Stimulated activated CD8-positive, alpha-beta memory T cell treated with anti-CD3 and anti-CD28 coated beads, Interleukin-12 subunit alpha, Interleukin-12 subunit beta, amount 100 ng/mL, for 24 hours (primary cell): ENCODE measurements around the gene NSF.
"Not testable (repeated sequence)": the region's sequence is repeated elsewhere in the genome, so short reads cannot be mapped to it uniquely, and the experiment has no call there.

Experiments
- DNase-seq: peaks from one replicate; pipeline ENCODE4 v3.0.0-alpha.2; 2020; ENCODE audit errors: extremely low read depth

NSF gene

GRCh38 chr17:46590157-46591146 lies at the start of gene NSF:
TSS of gene NSF (plus strand) at chr17:46590669. CDS start at chr17:46590776, 107 bp downstream.
- DNase-seq: not testable (repeated sequence)

- DNase-seq: not testable (repeated sequence)
Measured at GRCh38 chr17:46548607-46549006, 41.9 kb upstream of the NSF start.

- not testable (repeated sequence) for DNase-seq
Measured at GRCh38 chr17:46559155-46559554, 31.3 kb upstream of the NSF start.

- not testable (repeated sequence) for DNase-seq
Measured at GRCh38 chr17:46560048-46560447, 30.4 kb upstream of the NSF start.

GRCh38 chr17:46566284-46566683 lies 24.2 kb upstream of the NSF start:
- DNase-seq: not testable (repeated sequence)

- DNase-seq: not testable (repeated sequence)
Measured at GRCh38 chr17:46566980-46567379, 23.5 kb upstream of the NSF start.

GRCh38 chr17:46571796-46572195 lies 18.7 kb upstream of the NSF start:
- DNase-seq: not testable (repeated sequence)

GRCh38 chr17:46579083-46580075 lies 11.1 kb upstream of the NSF start, which contains the start of gene ARL17A:
TSS of gene ARL17A (minus strand) at chr17:46579691. CDS start at chr17:46576322, 3,369 bp downstream.
- DNase-seq: peak; percentile 39

- DNase-seq: not testable (repeated sequence)
Measured at GRCh38 chr17:46580082-46580481, 10.4 kb upstream of the NSF start.

GRCh38 chr17:46585444-46585843 lies 5.0 kb upstream of the NSF start:
- DNase-seq: not testable (repeated sequence)

- DNase-seq: not testable (repeated sequence)
Measured at GRCh38 chr17:46591332-46591731, 863 bp downstream of the NSF start.

GRCh38 chr17:46598344-46598931 lies 8.0 kb downstream of the NSF start:
- DNase-seq: not testable (repeated sequence)

GRCh38 chr17:46600767-46601166 lies 10.3 kb downstream of the NSF start:
- DNase-seq: not testable (repeated sequence)

GRCh38 chr17:46603125-46603524 lies 12.7 kb downstream of the NSF start:
- DNase-seq: not testable (repeated sequence)

- not testable (repeated sequence) for DNase-seq
Measured at GRCh38 chr17:46611304-46611703, 20.8 kb downstream of the NSF start.

- not testable (repeated sequence) for DNase-seq
Measured at GRCh38 chr17:46613876-46614275, 23.4 kb downstream of the NSF start.

GRCh38 chr17:46617121-46617520 lies 26.7 kb downstream of the NSF start:
- DNase-seq: not testable (repeated sequence)

GRCh38 chr17:46618975-46619374 lies 28.5 kb downstream of the NSF start:
- not testable (repeated sequence) for DNase-seq

- not testable (repeated sequence) for DNase-seq
Measured at GRCh38 chr17:46623790-46624189, 33.3 kb downstream of the NSF start.

- not testable (repeated sequence) for DNase-seq
Measured at GRCh38 chr17:46624726-46625125, 34.3 kb downstream of the NSF start.

GRCh38 chr17:46627452-46627851 lies 37.0 kb downstream of the NSF start:
- not testable (repeated sequence) for DNase-seq
